Measurements from ENCODE around the gene LMAN1L. TPM values are rescaled to one million over a fixed set of nuclear protein-coding genes. Genes with fewer than 3 reads are reported as not detected.

The LMAN1L gene
- total RNA-seq, 1 experiment from 2014 or later = 0.23 TPM

GRCh38 chr15:74793135-74794028 lies 19.3 kb upstream of the LMAN1L start:
- Mint-ChIP-seq H3K4me1 (ENCODE audit: insufficient read depth, unreplicated experiment) (peaks cover 41% of the 10 kb centered on the region), H3K27ac (ENCODE audit: low read depth, unreplicated experiment) (no peak overlapping the region), H3K27me3 (ENCODE audit: insufficient read depth, unreplicated experiment) (no peaks in the 10 kb centered on the region), H3K9me3 (ENCODE audit: unreplicated experiment) (no peaks in the 10 kb centered on the region), H3K4me3 (ENCODE audit: unreplicated experiment) (no peak overlapping the region), H3K36me3 (ENCODE audit: insufficient read depth, unreplicated experiment) (peaks cover 13% of the 10 kb centered on the region)
- DNase-seq (ENCODE audit: unreplicated experiment) = peak; percentile 43
- CTCF ChIA-PET = interaction anchor here (0.5 to 6.4 kb wide), 9 partner anchors 9 to 355 kb away, joined by 3 to 57 read pairs (median 3); no protein-coding TSS in a partner anchor
- TF ChIP-seq CTCF (IDR thresholded peaks at IDR 0.05; ENCODE audit: unreplicated experiment) = no peak
- intact Hi-C loops (cut with micrococcal nuclease) = no loop called here
- POLR2A ChIA-PET = interaction anchor here (0.7 to 1.1 kb wide), 2 partner anchors 10 to 183 kb away, joined by 3 to 4 read pairs; no protein-coding TSS in a partner anchor
- BruUV-seq (replicated peaks) = no TSS peak

- no peak for DNase-seq (ENCODE audit: unreplicated experiment)
- intact Hi-C loops (cut with micrococcal nuclease) = no loop called here
- CTCF ChIA-PET = interaction anchor here (0.6 to 6.4 kb wide), 6 partner anchors 10 to 248 kb away, joined by 3 to 57 read pairs (median 4); no protein-coding TSS in a partner anchor
- no peak overlapping the region for H3K4me3 Mint-ChIP-seq (ENCODE audit: unreplicated experiment)
- peaks cover 33% of the 10 kb centered on the region for H3K4me1 Mint-ChIP-seq (ENCODE audit: insufficient read depth, unreplicated experiment)
- peaks cover 13% of the 10 kb centered on the region for H3K36me3 Mint-ChIP-seq (ENCODE audit: insufficient read depth, unreplicated experiment)
- BruUV-seq (replicated peaks) = no TSS peak
- TF ChIP-seq CTCF (IDR thresholded peaks at IDR 0.05; ENCODE audit: unreplicated experiment) = no peak
- POLR2A ChIA-PET = interaction anchor here (1.1 to 1.4 kb wide), 3 partner anchors 7 to 11 kb away, joined by 3 to 4 read pairs (median 4); no protein-coding TSS in a partner anchor
- no peaks in the 10 kb centered on the region for H3K27me3 Mint-ChIP-seq (ENCODE audit: insufficient read depth, unreplicated experiment)
- H3K27ac Mint-ChIP-seq (ENCODE audit: low read depth, unreplicated experiment) = peak overlapping the region; percentile 23
- H3K9me3 Mint-ChIP-seq (ENCODE audit: unreplicated experiment) = no peaks in the 10 kb centered on the region
Observed at GRCh38 chr15:74794248-74794969, 18.2 kb upstream of the LMAN1L start.

GRCh38 chr15:74794970-74795349 lies 17.7 kb upstream of the LMAN1L start:
- POLR2A ChIA-PET = interaction anchor here (1.1 to 1.4 kb wide), 2 partner anchors 8 to 12 kb away, joined by 3 to 4 read pairs; no protein-coding TSS in a partner anchor
- H3K27ac Mint-ChIP-seq (ENCODE audit: low read depth, unreplicated experiment) = peak overlapping the region; percentile 23
- no peak for TF ChIP-seq CTCF (IDR thresholded peaks at IDR 0.05; ENCODE audit: unreplicated experiment)
- intact Hi-C loops (cut with micrococcal nuclease) = no loop called here
- peaks cover 33% of the 10 kb centered on the region for H3K4me1 Mint-ChIP-seq (ENCODE audit: insufficient read depth, unreplicated experiment)
- peaks cover 17% of the 10 kb centered on the region for H3K36me3 Mint-ChIP-seq (ENCODE audit: insufficient read depth, unreplicated experiment)
- no TSS peak for BruUV-seq (replicated peaks)
- CTCF ChIA-PET = interaction anchor here (0.6 to 3.8 kb wide), 5 partner anchors 11 to 249 kb away, joined by 3 to 20 read pairs (median 6); no protein-coding TSS in a partner anchor
- H3K27me3 Mint-ChIP-seq (ENCODE audit: insufficient read depth, unreplicated experiment) = no peaks in the 10 kb centered on the region
- DNase-seq (ENCODE audit: unreplicated experiment) = no peak
- H3K9me3 Mint-ChIP-seq (ENCODE audit: unreplicated experiment) = no peaks in the 10 kb centered on the region
- H3K4me3 Mint-ChIP-seq (ENCODE audit: unreplicated experiment) = no peak overlapping the region

Measured in MCF 10A (cell line).